Gastrocnemius medialis (tissue), 4 donors: ENCODE data around the gene UNC5B.

Experiments
- POLR2A ChIP-seq, 2 donors: fragments of 450-650 bp; IDR thresholded peaks; one replicate each; pipeline ENCODE4 v1.6.1; 2017; ENCODE audit warnings: antibody characterized with exemption in 2 of 2, mild to moderate bottlenecking in 2 of 2, moderate library complexity in 2 of 2
- TF ChIP-seq, protein P1 (sequence below), 5 experiments: fragments of 450-650 bp in 3 of 5; fragments of 200-600 bp in 2 of 5; sonication (generic) in 2 of 5; IDR thresholded peaks in 4 of 5; conservative IDR thresholded peaks in 1 of 5; 1 replicate in 4 of 5; 2 replicates in 1 of 5; pipeline ENCODE4 v1.5.1; 2016 to 2019; ENCODE audit warnings: antibody characterized with exemption in 5 of 5, mild to moderate bottlenecking in 3 of 5, moderate library complexity in 3 of 5

DNA sequence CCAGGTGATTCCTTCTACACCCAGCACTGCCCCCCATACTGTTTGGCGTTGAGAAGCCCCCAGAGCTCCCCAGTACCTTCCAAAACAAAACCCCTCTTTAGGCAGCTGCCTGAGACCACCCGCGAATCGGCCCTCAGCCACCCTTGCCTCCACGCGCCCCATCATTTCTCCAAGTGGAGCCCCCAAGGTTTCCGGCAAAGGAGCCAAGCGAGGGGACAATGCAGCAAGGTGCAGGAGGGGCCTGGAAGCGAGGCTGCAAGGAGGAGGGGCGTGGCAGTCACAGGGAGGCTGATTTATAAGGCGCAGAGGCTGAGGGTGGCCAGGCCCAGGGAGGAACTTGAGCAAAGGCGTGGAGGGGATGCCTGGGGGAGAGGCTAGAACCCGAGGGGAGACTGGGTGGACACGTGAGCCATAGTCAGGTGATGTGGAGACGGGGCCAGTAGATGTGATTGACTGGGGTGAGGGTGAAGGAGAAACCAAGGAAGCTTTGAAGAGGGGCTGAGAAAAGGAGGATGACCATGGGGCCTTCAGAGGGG lies 122.9 kb downstream of the UNC5B start:
- TF ChIP-seq, protein P1, sequence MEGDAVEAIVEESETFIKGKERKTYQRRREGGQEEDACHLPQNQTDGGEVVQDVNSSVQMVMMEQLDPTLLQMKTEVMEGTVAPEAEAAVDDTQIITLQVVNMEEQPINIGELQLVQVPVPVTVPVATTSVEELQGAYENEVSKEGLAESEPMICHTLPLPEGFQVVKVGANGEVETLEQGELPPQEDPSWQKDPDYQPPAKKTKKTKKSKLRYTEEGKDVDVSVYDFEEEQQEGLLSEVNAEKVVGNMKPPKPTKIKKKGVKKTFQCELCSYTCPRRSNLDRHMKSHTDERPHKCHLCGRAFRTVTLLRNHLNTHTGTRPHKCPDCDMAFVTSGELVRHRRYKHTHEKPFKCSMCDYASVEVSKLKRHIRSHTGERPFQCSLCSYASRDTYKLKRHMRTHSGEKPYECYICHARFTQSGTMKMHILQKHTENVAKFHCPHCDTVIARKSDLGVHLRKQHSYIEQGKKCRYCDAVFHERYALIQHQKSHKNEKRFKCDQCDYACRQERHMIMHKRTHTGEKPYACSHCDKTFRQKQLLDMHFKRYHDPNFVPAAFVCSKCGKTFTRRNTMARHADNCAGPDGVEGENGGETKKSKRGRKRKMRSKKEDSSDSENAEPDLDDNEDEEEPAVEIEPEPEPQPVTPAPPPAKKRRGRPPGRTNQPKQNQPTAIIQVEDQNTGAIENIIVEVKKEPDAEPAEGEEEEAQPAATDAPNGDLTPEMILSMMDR (IDR thresholded peaks at IDR 0.05 in 4 of 5, conservative IDR thresholded peaks at IDR 0.05 in 1 of 5) = no peak
- TF ChIP-seq POLR2A (IDR thresholded peaks at IDR 0.05) = no peak
